Prostate gland (tissue), 2 donors: ENCODE data around the gene PBX3.

Experiments used
- POLR2A ChIP-seq: fragments of 450-650 bp; IDR thresholded peaks from one replicate; pipeline ENCODE4 v1.6.1; 2016; ENCODE audit warnings: antibody characterized with exemption, mild to moderate bottlenecking
- POLR2AphosphoS5 ChIP-seq: sonication (generic); formaldehyde crosslinking; IDR thresholded peaks from one replicate; pipeline ENCODE4 v1.6.1; 2017; ENCODE audit warnings: antibody characterized with exemption
- TF ChIP-seq, protein P1 (sequence below), 4 experiments: fragments of 200-600 bp in 2 of 4; fragments of 450-650 bp in 2 of 4; sonication (generic) in 2 of 4; IDR thresholded peaks; 1 replicate in 3 of 4; 2 replicates in 1 of 4; pipeline ENCODE4 v1.5.1; 2016 to 2019; ENCODE audit warnings: antibody characterized with exemption in 4 of 4, mild to moderate bottlenecking in 2 of 4, moderate library complexity in 2 of 4

DNA sequence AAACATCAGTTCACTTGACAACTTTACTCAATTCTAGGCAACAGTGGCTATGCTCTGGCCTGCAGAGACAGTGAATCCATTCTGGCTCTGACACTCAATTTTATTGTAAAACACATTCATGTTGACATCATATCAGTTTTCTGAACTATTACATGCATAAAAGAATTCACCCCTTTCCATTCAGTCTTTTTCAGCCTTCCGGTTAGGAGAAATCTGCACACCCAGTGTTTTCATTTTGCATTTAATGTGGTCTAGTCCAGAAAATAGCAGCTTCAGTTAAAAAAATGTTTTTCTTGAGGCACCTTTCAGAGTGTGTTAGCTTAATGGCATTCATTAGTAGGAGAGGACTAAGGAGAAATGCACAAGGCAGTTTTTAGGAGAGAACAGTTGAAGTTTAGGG, 95.1 kb downstream of the PBX3 start:
- TF ChIP-seq, protein P1, sequence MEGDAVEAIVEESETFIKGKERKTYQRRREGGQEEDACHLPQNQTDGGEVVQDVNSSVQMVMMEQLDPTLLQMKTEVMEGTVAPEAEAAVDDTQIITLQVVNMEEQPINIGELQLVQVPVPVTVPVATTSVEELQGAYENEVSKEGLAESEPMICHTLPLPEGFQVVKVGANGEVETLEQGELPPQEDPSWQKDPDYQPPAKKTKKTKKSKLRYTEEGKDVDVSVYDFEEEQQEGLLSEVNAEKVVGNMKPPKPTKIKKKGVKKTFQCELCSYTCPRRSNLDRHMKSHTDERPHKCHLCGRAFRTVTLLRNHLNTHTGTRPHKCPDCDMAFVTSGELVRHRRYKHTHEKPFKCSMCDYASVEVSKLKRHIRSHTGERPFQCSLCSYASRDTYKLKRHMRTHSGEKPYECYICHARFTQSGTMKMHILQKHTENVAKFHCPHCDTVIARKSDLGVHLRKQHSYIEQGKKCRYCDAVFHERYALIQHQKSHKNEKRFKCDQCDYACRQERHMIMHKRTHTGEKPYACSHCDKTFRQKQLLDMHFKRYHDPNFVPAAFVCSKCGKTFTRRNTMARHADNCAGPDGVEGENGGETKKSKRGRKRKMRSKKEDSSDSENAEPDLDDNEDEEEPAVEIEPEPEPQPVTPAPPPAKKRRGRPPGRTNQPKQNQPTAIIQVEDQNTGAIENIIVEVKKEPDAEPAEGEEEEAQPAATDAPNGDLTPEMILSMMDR (IDR thresholded peaks at IDR 0.05), result no peak
- no peak for TF ChIP-seq POLR2A
- TF ChIP-seq POLR2AphosphoS5, result no peak
